Stimulated activated CD8-positive, alpha-beta memory T cell treated with anti-CD3 and anti-CD28 coated beads, Interleukin-7, amount 100 ng/mL, for 1 hour (primary cell): ENCODE measurements around the gene GORASP1.

Experiments used
- DNase-seq, 2 donors: peaks; one replicate each; pipeline ENCODE4 v3.0.0-alpha.2; 2020; ENCODE audit warnings: low read depth in 2 of 2

GORASP1 gene

DNA sequence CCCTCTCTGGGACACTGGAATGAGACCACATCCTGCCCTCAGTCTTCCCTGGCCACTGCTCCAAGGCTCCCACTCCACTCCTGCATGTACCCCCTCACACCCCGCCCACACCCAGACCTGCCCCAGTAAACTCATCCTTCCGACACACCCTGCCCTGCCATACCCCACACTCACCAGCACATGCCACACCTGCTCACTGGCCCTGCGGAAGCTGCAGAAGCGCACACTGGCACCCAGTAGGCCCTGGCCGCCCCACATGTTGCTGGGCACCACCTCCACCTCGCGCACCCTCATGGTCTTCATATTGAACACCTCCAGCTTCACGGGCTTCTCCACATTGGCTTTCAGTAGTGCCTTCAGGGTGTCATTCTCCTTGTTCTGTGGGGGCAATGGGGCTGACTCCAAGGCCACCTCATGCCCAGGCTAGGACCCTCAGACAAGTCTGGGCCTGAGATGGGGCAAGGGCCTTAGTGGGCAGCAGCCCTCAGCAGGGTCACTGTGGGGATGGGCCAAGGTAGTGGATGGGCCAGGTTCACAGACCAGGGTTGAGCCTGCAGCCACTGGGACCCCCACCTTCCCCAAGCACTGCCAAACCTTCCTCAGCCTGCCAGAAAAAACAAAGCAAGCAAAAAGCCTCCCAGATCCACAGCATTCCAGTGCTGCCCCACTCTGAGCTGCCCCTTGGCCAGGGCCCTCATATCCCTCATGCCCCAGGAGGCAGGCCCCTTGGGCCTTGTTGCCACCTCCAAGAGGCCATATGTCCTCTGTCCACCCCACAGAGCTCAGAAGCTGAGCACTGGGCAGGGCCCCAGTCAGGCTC, 4.7 kb downstream of the GORASP1 start:
- no peak for DNase-seq

DNA sequence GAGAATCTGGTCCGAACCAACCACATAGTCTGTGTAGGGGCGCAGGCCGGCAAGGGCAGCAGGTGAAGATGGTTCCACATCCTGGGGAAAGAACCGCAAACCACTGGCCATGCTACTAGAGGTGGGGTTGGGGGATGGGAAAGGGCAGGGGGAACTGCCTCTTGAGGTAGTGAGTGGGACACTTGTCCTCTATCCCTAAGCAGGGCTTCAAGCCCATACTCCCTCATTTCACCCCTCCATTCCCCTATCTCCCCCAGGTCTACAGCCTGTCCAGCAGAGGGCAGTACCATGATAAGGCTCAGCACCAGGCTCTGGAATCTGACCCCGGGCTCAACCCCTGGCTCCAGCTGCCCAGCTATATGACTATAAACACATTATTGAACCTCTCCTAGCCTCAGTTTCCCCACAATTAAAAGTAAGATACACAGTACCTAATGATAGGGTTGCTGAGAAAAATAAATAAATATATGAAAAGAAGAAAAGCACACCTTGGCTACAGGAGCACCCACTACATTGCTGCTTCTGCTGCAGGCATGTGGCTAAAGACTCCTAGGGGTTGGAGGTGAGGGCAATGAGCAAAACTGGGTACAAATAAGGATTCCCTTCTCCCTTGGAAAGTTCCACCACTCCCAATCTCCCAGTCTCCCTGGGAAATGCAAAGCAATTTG, 6.3 kb downstream of the GORASP1 start:
- no peak for DNase-seq

- DNase-seq, result no peak
These were observed 6.9 kb downstream of the GORASP1 start for GRCh38 chr3:39100500-39100886.

- DNase-seq, result no peak
These were observed 7.5 kb downstream of the GORASP1 start for GRCh38 chr3:39099738-39100499.

GRCh38 chr3:39099242-39099641, 8.2 kb downstream of the GORASP1 start:
- DNase-seq, result no peak

DNA sequence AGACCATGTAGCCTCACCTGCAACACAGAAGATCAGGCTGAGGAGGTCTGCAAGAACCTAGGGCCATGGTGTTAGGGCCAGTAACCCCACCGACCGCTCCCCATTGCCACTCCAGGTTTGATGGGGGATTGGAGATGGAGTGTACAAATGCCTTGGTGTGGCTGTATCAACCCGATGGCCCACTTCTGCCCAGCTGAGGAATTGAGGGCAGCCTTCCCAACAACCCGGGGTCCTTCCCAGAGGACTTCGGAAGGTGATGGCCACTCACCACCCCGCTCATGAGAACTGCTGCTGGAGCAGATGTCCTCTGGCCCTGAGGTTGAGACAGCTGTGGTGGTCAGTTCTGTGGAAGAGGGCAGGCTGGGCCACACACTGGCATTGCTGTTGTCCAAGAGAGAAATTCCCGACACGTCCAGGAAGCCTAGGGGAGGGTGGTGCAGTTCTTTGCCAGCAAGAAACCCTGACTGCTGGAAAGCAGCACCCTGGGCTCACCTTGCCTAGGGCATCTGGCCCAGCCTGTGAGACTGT, 8.9 kb downstream of the GORASP1 start:
- DNase-seq, result no peak

DNA sequence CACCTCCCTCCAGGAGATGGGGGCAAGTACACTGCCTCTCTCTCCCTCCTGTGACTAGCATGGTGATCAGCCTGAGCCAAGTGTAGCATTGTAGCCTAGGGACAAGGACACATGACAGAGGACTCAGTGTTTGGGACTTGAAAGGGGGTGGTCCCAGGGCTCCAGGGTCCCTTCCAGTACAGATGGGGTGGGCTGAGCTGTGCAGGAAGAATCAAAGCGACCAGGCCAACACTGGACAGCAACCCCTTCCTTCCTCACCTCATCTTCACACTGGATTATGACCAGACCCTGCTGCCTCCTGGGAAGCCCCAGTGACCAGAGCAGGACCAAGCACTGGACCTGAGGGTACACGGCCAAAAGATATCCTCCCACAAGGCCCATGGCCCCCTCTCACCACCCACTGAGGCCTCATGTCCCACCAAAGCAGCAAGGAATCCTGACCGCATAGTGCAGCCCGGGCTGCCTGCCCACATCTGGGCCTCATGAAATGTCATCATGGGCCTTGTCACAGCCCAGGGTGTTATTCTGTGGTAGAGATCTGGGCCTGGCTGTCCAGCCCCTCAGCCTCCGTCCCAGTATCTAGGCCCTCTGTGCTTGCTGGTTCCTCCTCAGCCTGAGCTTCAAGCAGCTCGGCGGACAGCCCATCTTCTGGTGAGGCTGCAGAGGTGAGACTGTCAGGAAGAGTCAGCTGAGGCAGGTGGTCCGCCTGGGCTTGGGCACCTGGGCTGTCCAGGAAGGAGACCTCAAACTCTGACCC, 9.5 kb downstream of the GORASP1 start:
- DNase-seq, result no peak

GRCh38 chr3:39096775-39097174, 10.7 kb downstream of the GORASP1 start:
- no peak for DNase-seq

DNA sequence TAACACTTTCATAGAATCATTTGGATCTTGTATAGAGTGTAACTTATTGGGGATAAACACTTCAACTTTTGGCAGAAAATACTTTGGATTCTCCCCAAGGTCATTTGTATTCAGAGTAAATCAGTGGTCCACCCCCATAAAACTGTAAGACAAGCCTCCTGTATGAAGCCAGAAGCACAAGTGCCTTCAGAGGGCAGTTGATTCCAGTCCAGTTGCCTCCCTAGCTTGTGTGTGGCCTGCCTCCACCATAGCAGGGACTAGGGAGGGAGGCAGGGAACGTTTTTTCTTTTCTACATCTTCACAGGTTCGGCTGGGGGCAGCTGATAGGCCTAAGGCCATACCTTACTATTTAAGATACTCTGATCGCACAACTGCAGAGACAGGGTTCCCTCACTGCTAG, 11.6 kb downstream of the GORASP1 start:
- DNase-seq, result no peak

DNA sequence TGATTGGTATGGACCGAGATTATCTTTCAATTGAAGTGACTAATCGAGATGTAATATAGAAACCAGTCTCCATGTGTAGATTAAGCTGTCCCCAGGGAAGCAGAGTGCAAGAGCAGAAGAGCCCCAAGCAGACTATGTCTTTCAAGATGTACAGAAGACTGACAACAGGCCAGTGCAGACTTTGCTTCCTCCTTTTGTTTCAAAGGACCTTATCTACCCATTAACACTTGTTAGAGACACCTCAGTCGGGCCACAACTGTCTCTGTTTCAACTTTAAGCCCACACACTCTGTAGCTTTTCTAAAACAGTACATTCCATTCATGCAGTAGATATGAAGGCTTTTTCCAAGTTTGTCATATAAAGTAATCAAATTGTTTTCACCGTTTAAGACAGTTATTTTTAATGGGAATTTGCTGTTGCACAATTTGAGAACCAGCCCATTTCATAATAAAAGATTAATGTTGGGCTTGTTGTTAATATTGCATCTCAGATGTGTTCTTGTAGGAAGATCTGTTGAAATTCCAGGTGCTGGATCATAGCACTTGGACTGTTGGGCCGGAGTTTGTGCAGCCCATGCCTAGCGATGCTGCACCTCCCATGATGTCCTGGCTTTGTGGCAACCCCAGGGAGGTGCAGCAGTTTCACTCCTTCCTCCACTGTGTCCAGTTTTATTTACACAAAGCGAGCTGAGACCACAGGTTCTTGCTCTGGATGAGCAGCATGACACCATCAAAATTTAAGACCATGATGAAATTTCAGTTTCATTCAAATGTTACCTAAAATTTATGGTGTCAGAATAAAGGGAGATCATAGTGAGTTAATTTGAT, 12.4 kb downstream of the GORASP1 start:
- no peak for DNase-seq

DNA sequence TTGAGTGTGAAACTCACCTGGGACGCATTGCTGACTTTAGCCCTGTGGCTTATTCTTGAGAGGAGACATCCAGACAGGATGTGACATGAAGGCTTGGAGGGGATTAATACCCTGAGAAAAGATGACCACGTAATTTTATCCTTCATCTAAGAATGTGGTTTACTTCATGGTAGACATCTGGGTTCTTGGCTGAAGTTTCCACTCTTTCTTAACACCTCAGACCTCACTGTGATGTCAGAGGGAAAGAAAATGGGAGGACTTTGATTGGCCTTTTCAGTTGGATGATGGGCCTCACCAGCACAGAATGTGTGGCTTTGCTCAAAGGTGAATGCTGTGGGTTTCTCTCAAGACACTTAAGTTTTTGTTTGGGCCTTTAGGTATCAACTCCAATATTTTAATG, 16.5 kb downstream of the GORASP1 start:
- no peak for DNase-seq

- no peak for DNase-seq
These were observed 18.5 kb downstream of the GORASP1 start for GRCh38 chr3:39088889-39089288.

DNA sequence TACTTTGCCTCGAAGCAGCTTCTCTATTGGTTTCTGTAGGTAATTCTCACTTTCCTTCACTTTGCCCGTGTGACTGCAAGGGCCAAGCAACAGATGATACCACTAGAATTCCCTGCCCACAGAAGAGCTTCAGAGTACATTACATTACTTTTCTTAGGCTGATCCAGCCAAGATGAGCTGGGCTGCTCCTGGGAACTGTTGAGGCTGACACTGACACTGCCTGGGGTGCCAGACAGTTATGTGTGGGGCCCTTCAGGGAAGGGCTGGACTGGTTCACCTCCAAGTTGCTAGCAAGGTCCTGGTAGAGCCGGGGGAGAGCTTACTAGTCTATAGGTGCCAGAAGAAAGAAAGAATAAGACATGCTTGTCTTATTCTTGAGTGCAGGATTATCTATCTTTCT, 19.0 kb downstream of the GORASP1 start:
- no peak for DNase-seq

DNA sequence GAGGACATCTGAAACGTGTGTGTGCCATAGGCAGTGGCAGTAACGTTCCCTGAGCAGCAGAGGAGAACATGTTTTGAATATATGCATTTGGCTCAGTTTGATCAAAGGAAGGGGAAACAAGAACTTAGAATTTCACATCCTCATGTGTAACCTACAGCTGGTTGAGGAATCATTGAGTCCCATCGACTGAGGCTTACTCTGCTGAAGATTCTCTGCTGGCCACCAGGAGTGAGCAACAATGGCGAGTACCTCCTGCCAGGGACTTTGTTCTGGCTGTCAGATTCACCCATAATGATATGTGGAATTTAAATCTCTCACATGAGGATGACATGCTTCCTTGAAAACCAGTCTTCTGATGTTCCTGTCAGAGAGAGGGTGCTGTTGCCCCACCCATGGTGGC, 21.3 kb downstream of the GORASP1 start:
- DNase-seq, result no peak

DNA sequence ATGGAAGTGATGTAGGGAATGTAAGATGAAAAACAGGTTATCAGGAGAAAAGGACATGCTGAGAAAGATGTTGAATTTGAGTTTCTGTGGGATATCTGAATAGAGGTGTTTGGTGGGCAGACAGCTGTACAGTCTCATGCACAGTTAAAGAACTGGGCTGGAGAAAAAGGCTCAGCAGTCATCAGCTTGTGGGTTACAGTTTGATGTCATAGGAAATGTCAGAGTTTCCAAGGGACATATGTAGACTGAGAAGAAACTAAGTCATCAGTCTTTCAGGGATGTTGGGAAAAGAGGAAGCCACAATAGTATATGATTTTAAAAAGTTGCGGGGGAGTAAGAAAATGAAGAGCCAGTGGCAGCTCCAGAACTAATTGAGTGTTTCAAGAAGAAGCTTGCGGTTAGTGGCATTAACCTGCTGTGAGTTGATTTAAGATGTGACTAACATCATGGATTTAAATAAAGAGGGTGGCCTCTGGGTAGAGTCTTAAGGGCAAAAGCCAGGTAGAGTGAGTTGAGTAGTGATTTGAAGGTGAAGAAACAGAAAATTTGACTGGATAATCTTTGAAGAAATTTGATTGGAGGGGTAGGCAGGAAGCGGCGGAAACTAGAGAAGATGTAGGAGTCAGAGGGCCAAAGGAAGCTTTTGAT, 24.6 kb downstream of the GORASP1 start:
- no peak for DNase-seq

DNA sequence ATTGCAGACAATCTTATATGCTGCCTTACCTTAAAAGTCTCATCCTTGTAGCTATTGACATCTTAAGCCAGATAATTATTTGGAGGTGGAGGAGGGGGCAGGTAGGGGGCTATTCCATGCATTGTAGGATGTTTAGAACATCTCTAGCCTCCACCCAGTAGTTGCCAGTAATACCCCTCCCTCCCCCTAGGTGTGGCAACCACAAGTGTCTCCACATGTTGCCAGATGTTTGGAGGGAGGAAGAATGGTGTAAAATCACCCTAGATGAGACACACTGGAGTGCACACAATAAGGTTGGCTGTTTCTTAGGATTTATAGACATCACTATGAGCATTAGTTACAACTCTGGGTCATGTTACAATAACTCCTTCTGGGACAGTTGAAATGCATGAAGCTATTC, 27.4 kb downstream of the GORASP1 start:
- no peak for DNase-seq

GRCh38 chr3:39079530-39079929, 27.9 kb downstream of the GORASP1 start:
- no peak for DNase-seq

- DNase-seq, result no peak
These were observed 31.5 kb downstream of the GORASP1 start for GRCh38 chr3:39075910-39076309.

DNA sequence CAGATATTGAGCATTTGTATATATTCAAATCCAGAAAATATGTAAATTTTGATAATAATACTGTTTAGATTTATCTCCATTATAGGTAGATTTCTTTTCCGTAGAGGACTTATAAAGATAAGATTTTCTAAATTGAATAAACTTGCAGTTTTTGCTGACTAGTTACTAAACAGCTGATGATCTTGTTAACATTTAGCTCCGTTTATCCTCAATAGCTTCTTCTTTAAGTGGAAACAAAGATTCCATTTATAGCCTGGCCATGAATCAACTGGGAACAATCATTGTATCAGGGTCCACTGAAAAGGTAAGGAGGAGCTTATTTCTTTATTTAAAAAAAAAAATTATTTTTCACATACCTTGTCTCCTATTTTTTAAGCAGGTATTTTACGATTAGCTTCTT, 38.9 kb downstream of the GORASP1 start:
- DNase-seq, result no peak

GRCh38 chr3:39067286-39067685, 40.1 kb downstream of the GORASP1 start:
- DNase-seq, result no peak
